Measurements from ENCODE around the gene CLUH.

The CLUH gene

GRCh38 chr17:2751491-2751890, 39.9 kb upstream of the CLUH start:
- H3K36me3 ChIP-seq (ENCODE audit: control insufficient read depth, low read length) = no peaks in the 10 kb centered on the region
- no peaks in the 10 kb centered on the region for H3K9me2 ChIP-seq (replicated peaks; ENCODE audit: control insufficient read depth, low read length)
- H3F3A ChIP-seq (ENCODE audit: control insufficient read depth, insufficient read depth) = no peaks in the 10 kb centered on the region
- H3K4me3 ChIP-seq (ENCODE audit: low read length) = no peak overlapping the region
- H3K4me2 ChIP-seq (ENCODE audit: low read length) = no peak overlapping the region
- no peaks in the 10 kb centered on the region for H3K9me3 ChIP-seq (ENCODE audit: control insufficient read depth, insufficient read depth, low read length)
- H3K27ac ChIP-seq (ENCODE audit: low read depth, low read length) = no peak overlapping the region
- H3K4me1 ChIP-seq (ENCODE audit: control insufficient read depth, low read length) = no peaks in the 10 kb centered on the region
- H3K79me2 ChIP-seq (ENCODE audit: control insufficient read depth, low read length) = no peaks in the 10 kb centered on the region
- no peaks in the 10 kb centered on the region for H4K20me1 ChIP-seq (ENCODE audit: control insufficient read depth, insufficient read depth, low read depth, low read length)
- peaks cover 13% of the 10 kb centered on the region for H3K27me3 ChIP-seq (ENCODE audit: control insufficient read depth, low read length)
- no peak for TF ChIP-seq CTCF (IDR thresholded peaks at IDR 0.05; ENCODE audit: low read depth, low read length, poor library complexity, severe bottlenecking)
- TF ChIP-seq EZH2phosphoT487 (IDR thresholded peaks at IDR 0.05; ENCODE audit: borderline replicate concordance, low read length) = no peak

GRCh38 chr17:2750721-2751120, 39.2 kb upstream of the CLUH start:
- TF ChIP-seq EZH2phosphoT487 (IDR thresholded peaks at IDR 0.05; ENCODE audit: borderline replicate concordance, low read length) = no peak
- no peak for TF ChIP-seq CTCF (IDR thresholded peaks at IDR 0.05; ENCODE audit: low read depth, low read length, poor library complexity, severe bottlenecking)
- no peaks in the 10 kb centered on the region for H3K9me2 ChIP-seq (replicated peaks; ENCODE audit: control insufficient read depth, low read length)
- H3K79me2 ChIP-seq (ENCODE audit: control insufficient read depth, low read length) = no peaks in the 10 kb centered on the region
- H3K4me2 ChIP-seq (ENCODE audit: low read length) = no peak overlapping the region
- H3F3A ChIP-seq (ENCODE audit: control insufficient read depth, insufficient read depth) = no peaks in the 10 kb centered on the region
- no peak overlapping the region for H3K4me3 ChIP-seq (ENCODE audit: low read length)
- H3K4me1 ChIP-seq (ENCODE audit: control insufficient read depth, low read length) = no peaks in the 10 kb centered on the region
- H3K9me3 ChIP-seq (ENCODE audit: control insufficient read depth, insufficient read depth, low read length) = no peaks in the 10 kb centered on the region
- H3K27ac ChIP-seq (ENCODE audit: low read depth, low read length) = no peak overlapping the region
- H3K36me3 ChIP-seq (ENCODE audit: control insufficient read depth, low read length) = no peaks in the 10 kb centered on the region
- H3K27me3 ChIP-seq (ENCODE audit: control insufficient read depth, low read length) = peaks cover 13% of the 10 kb centered on the region
- H4K20me1 ChIP-seq (ENCODE audit: control insufficient read depth, insufficient read depth, low read depth, low read length) = no peaks in the 10 kb centered on the region

GRCh38 chr17:2749784-2750181, 38.2 kb upstream of the CLUH start:
- Histone ChIP-seq H3K4me3 (ENCODE audit: low read length) (no peak overlapping the region), H3K79me2 (ENCODE audit: control insufficient read depth, low read length) (no peaks in the 10 kb centered on the region), H3K27me3 (ENCODE audit: control insufficient read depth, low read length) (peaks cover 13% of the 10 kb centered on the region), H4K20me1 (ENCODE audit: control insufficient read depth, insufficient read depth, low read depth, low read length) (no peaks in the 10 kb centered on the region), H3F3A (ENCODE audit: control insufficient read depth, insufficient read depth) (no peaks in the 10 kb centered on the region), H3K36me3 (ENCODE audit: control insufficient read depth, low read length) (no peaks in the 10 kb centered on the region), H3K4me1 (ENCODE audit: control insufficient read depth, low read length) (no peaks in the 10 kb centered on the region), H3K4me2 (ENCODE audit: low read length) (peak overlapping the region; percentile 26; the same call in 1 of the 2 replicates), H3K27ac (ENCODE audit: low read depth, low read length) (no peak overlapping the region), H3K9me2 (replicated peaks; ENCODE audit: control insufficient read depth, low read length) (no peaks in the 10 kb centered on the region), H3K9me3 (ENCODE audit: control insufficient read depth, insufficient read depth, low read length) (no peaks in the 10 kb centered on the region)
- TF ChIP-seq EZH2phosphoT487 (IDR thresholded peaks at IDR 0.05; ENCODE audit: borderline replicate concordance, low read length) (no peak), CTCF (IDR thresholded peaks at IDR 0.05; ENCODE audit: low read depth, low read length, poor library complexity, severe bottlenecking) (no peak)

Data from DOHH2 (cell line).